DOHH2 (cell line): Measurements from ENCODE around the gene BCLAF3.

Source experiments
- H3F3A ChIP-seq: fragments of 200-600 bp; sonication (generic), shearing (Covaris generic); 2 replicates; pipeline ENCODE4 v1.6.0; 2016; ENCODE audit warnings: antibody characterized with exemption, mild to moderate bottlenecking; ENCODE audit not compliant: control insufficient read depth, insufficient read depth
- H3K27ac ChIP-seq: fragments of 200-600 bp; sonication (generic); 2 replicates; pipeline ENCODE4 v1.5.1; 2014; ENCODE audit warnings: low read depth, mild to moderate bottlenecking, low read length, moderate library complexity
- H3K27me3 ChIP-seq: fragments of 200-600 bp; sonication (generic); 2 replicates; pipeline ENCODE4 v1.6.1; 2014; ENCODE audit warnings: mild to moderate bottlenecking, low read length, mixed read lengths; ENCODE audit not compliant: control insufficient read depth
- H3K36me3 ChIP-seq: fragments of 200-600 bp; sonication (generic); 2 replicates; pipeline ENCODE4 v1.6.1; 2014; ENCODE audit warnings: mild to moderate bottlenecking, low read length, moderate library complexity, mixed read lengths; ENCODE audit not compliant: control insufficient read depth
- H3K4me1 ChIP-seq: fragments of 200-600 bp; sonication (generic); 2 replicates; pipeline ENCODE4 v1.6.1; 2014; ENCODE audit warnings: mild to moderate bottlenecking, low read length, mixed read lengths; ENCODE audit not compliant: control insufficient read depth
- H3K4me2 ChIP-seq: fragments of 200-600 bp; sonication (generic); 2 replicates; pipeline ENCODE4 v1.6.0; 2014; ENCODE audit warnings: mild to moderate bottlenecking, low read length, moderate library complexity
- H3K4me3 ChIP-seq: fragments of 200-600 bp; sonication (generic); 2 replicates; pipeline ENCODE4 v1.5.1; 2014; ENCODE audit warnings: mild to moderate bottlenecking, low read length, mixed read lengths
- H3K79me2 ChIP-seq: fragments of 200-600 bp; sonication (generic); 2 replicates; pipeline ENCODE4 v1.6.1; 2014; ENCODE audit warnings: mild to moderate bottlenecking, low read length, mixed read lengths; ENCODE audit not compliant: control insufficient read depth
- H3K9me2 ChIP-seq: fragments of 200-600 bp; sonication (generic); replicated peaks from 2 replicates; pipeline ENCODE4 v1.6.1; 2014; ENCODE audit warnings: mild to moderate bottlenecking, low read length, mixed read lengths; ENCODE audit not compliant: control insufficient read depth
- H3K9me3 ChIP-seq: fragments of 200-600 bp; sonication (generic); 2 replicates; pipeline ENCODE4 v1.6.1; 2014; ENCODE audit warnings: antibody characterized with exemption, low read length, mixed read lengths; ENCODE audit not compliant: control insufficient read depth, insufficient read depth
- H4K20me1 ChIP-seq: fragments of 200-600 bp; sonication (generic); 2 replicates; pipeline ENCODE4 v1.6.0; 2014; ENCODE audit warnings: low read depth, mild to moderate bottlenecking, antibody characterized with exemption, low read length, moderate library complexity; ENCODE audit not compliant: control insufficient read depth, insufficient read depth
- EZH2phosphoT487 ChIP-seq: fragments of 200-600 bp; sonication (generic); IDR thresholded peaks from 2 replicates; pipeline ENCODE4 v1.6.1; 2017; ENCODE audit warnings: borderline replicate concordance, mild to moderate bottlenecking, antibody characterized with exemption, low read length, moderate library complexity, mixed read lengths
- TF ChIP-seq, protein P1 (sequence below): fragments of 200-600 bp; sonication (generic); IDR thresholded peaks from one replicate; pipeline ENCODE4 v1.5.1; 2014; ENCODE audit warnings: antibody characterized with exemption, mild to moderate bottlenecking, low read depth, low read length; ENCODE audit not compliant: poor library complexity, severe bottlenecking

The BCLAF3 gene

DNA sequence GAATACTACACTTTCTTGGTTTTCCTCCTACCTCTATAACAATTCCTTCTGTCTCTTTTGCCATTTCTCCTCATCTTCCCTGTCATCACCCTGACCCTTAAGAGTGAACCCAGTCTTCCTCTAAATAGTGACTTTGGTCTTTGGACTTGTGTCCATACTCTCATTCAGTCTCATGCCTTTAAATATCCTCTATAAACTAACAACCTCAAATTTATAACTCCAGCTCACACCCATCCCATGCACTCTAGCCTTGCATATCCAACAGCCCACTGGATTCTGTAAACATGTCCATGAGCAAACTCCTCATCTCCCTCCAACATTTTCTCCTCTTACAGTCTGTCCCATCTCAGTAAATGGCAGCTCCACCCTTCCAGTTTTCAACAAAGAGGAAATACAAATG, 15.0 kb downstream of the BCLAF3 start:
- Histone ChIP-seq H3K4me3 (no peak overlapping the region), H3K27ac (no peak overlapping the region), H3K9me3 (no peaks in the 10 kb centered on the region), H3K36me3 (no peaks in the 10 kb centered on the region), H4K20me1 (no peaks in the 10 kb centered on the region), H3K9me2 (no peaks in the 10 kb centered on the region), H3F3A (no peaks in the 10 kb centered on the region), H3K27me3 (no peaks in the 10 kb centered on the region), H3K79me2 (no peaks in the 10 kb centered on the region), H3K4me1 (no peaks in the 10 kb centered on the region), H3K4me2 (no peak overlapping the region)
- TF ChIP-seq EZH2phosphoT487, result no peak
- TF ChIP-seq, protein P1, sequence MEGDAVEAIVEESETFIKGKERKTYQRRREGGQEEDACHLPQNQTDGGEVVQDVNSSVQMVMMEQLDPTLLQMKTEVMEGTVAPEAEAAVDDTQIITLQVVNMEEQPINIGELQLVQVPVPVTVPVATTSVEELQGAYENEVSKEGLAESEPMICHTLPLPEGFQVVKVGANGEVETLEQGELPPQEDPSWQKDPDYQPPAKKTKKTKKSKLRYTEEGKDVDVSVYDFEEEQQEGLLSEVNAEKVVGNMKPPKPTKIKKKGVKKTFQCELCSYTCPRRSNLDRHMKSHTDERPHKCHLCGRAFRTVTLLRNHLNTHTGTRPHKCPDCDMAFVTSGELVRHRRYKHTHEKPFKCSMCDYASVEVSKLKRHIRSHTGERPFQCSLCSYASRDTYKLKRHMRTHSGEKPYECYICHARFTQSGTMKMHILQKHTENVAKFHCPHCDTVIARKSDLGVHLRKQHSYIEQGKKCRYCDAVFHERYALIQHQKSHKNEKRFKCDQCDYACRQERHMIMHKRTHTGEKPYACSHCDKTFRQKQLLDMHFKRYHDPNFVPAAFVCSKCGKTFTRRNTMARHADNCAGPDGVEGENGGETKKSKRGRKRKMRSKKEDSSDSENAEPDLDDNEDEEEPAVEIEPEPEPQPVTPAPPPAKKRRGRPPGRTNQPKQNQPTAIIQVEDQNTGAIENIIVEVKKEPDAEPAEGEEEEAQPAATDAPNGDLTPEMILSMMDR, result no peak

DNA sequence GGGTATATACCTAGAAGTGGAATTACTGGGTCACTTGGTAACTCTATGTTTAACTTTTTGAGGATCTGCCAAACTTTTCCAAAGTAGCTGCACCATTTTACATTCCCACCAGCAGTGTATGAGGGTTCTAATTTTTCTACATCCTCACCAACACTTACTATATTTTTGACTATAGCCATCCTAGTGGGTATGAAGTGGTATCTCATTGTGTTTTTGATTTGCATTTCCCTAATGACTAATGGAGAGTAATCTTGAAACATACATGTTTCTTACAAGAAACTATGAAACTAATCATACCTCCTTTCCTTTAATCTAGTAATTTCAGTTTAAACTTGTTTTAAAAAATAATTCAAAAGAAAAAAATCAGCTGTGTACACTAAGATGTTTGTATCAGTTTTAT, 17.9 kb downstream of the BCLAF3 start:
- no peaks in the 10 kb centered on the region for H3K27me3 ChIP-seq
- H3K4me1 ChIP-seq, result no peaks in the 10 kb centered on the region
- H3K9me2 ChIP-seq, result no peaks in the 10 kb centered on the region
- H3K9me3 ChIP-seq, result no peaks in the 10 kb centered on the region
- no peak for TF ChIP-seq EZH2phosphoT487
- TF ChIP-seq, protein P1, result no peak
- no peaks in the 10 kb centered on the region for H3K36me3 ChIP-seq
- H4K20me1 ChIP-seq, result no peaks in the 10 kb centered on the region
- H3K79me2 ChIP-seq, result no peaks in the 10 kb centered on the region
- H3K4me2 ChIP-seq, result no peak overlapping the region
- no peak overlapping the region for H3K4me3 ChIP-seq
- no peak overlapping the region for H3K27ac ChIP-seq
- no peaks in the 10 kb centered on the region for H3F3A ChIP-seq

DNA sequence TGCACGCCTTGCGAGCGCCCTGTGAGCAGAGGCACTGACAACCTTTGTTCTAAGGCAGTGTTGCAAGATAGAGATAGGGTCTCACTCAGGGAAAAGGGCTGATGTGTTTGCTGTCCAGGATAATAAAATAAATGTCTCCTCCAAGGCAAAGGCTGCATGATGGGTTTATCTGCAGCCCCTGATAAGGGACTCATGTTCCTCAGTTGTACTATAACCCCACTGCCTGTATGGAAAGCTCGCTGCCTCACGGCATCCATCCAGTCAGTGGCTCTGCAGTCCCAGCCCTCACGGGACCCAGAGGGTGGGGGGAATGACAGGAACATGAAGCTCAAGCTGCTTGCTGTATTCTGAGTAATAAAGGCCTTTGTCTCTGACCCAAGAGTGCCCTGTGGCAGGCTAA, 22.6 kb downstream of the BCLAF3 start:
- Histone ChIP-seq H3K36me3 (peaks cover 3% of the 10 kb centered on the region), H3K4me3 (no peak overlapping the region), H3K4me2 (no peak overlapping the region), H3K27me3 (no peaks in the 10 kb centered on the region), H3F3A (no peaks in the 10 kb centered on the region), H4K20me1 (no peaks in the 10 kb centered on the region), H3K9me2 (no peaks in the 10 kb centered on the region), H3K4me1 (no peaks in the 10 kb centered on the region), H3K79me2 (no peaks in the 10 kb centered on the region), H3K27ac (no peak overlapping the region), H3K9me3 (no peaks in the 10 kb centered on the region)
- no peak for TF ChIP-seq EZH2phosphoT487
- TF ChIP-seq, protein P1, result no peak

DNA sequence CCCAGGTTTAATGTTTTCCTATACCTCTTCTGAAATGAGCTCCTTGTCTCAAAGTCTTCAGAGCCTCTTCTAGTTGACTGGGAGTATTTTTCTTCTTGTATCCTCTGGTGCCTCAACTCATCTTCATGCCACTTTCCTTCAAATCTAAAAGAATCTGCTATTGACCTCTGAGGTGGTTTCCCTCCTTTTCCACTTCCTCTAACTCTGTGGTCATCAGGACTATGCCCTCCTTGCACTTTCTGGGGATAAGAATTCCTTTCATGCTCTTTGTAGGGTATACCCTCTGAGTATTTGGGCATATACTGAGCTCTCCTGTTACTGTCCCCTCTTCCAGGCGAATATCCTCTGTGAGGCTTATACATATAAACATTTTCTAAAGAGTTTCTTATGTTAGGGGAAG, 24.8 kb downstream of the BCLAF3 start:
- Histone ChIP-seq H3K27ac (no peak overlapping the region), H3K4me2 (no peak overlapping the region), H3K36me3 (peaks cover 3% of the 10 kb centered on the region), H3K9me2 (no peaks in the 10 kb centered on the region), H3K4me1 (no peaks in the 10 kb centered on the region), H3K9me3 (no peaks in the 10 kb centered on the region), H3K27me3 (no peaks in the 10 kb centered on the region), H3K79me2 (no peaks in the 10 kb centered on the region), H4K20me1 (no peaks in the 10 kb centered on the region), H3K4me3 (no peak overlapping the region), H3F3A (no peaks in the 10 kb centered on the region)
- TF ChIP-seq, protein P1, result no peak
- no peak for TF ChIP-seq EZH2phosphoT487
